Measurements from ENCODE around the gene PRKCQ. TPM values are rescaled to one million over a fixed set of nuclear protein-coding genes. Genes with fewer than 3 reads are reported as not detected.
"Not testable (repeated sequence)": the region's sequence is repeated elsewhere in the genome, so short reads cannot be mapped to it uniquely, and the experiment has no call there.

The PRKCQ gene
- total RNA-seq, 6 experiments from 2014 or later = not detected

DNA sequence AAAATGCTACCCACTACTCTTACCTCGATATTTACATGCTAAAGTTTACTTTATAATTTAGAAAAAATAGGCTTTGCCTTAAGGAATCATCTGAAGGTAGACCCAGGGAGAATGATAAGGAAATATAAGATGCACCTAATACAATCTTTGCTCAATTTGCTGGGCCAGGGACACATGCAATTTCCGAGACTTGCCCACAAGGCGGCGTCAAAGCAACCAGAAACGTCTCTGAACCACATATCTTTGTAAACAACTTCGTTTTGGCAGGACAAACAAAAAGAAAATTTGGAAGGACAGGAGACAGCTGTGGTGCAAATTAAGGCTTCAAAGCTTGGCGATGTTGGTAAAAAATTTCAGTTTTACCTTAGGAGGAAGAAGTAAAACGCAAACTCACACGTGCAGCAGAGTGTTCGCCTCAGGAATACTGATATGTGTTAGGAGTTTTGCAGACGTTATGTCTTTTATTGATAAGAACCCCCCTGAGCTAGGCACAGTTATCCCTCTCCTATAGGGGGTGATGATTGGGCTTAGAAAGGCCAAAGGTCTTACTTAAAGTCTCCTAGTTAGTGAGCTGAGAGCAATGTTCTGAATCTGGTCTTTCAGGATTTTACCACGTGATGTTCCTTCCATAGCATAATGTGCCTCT lies 134.3 kb downstream of the PRKCQ start:
- TF ChIP-seq, protein P1, sequence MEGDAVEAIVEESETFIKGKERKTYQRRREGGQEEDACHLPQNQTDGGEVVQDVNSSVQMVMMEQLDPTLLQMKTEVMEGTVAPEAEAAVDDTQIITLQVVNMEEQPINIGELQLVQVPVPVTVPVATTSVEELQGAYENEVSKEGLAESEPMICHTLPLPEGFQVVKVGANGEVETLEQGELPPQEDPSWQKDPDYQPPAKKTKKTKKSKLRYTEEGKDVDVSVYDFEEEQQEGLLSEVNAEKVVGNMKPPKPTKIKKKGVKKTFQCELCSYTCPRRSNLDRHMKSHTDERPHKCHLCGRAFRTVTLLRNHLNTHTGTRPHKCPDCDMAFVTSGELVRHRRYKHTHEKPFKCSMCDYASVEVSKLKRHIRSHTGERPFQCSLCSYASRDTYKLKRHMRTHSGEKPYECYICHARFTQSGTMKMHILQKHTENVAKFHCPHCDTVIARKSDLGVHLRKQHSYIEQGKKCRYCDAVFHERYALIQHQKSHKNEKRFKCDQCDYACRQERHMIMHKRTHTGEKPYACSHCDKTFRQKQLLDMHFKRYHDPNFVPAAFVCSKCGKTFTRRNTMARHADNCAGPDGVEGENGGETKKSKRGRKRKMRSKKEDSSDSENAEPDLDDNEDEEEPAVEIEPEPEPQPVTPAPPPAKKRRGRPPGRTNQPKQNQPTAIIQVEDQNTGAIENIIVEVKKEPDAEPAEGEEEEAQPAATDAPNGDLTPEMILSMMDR (IDR thresholded peaks at IDR 0.05) = peak; percentile 79
- H3K4me3 Mint-ChIP-seq = peak overlapping the region; percentile 24; the same call in 1 of the 2 replicates
- peak; percentile 13 for DNase-seq
- H3K9me3 Mint-ChIP-seq = no peaks in the 10 kb centered on the region
- no peaks in the 10 kb centered on the region for H3K36me3 Mint-ChIP-seq (ENCODE audit: low read depth)
- no peaks in the 10 kb centered on the region for H3K4me1 Mint-ChIP-seq (ENCODE audit: low read depth)
- H3K27ac Mint-ChIP-seq = no peak overlapping the region
- peaks cover 20% of the 10 kb centered on the region for H3K27me3 Mint-ChIP-seq (ENCODE audit: insufficient read depth)

DNA sequence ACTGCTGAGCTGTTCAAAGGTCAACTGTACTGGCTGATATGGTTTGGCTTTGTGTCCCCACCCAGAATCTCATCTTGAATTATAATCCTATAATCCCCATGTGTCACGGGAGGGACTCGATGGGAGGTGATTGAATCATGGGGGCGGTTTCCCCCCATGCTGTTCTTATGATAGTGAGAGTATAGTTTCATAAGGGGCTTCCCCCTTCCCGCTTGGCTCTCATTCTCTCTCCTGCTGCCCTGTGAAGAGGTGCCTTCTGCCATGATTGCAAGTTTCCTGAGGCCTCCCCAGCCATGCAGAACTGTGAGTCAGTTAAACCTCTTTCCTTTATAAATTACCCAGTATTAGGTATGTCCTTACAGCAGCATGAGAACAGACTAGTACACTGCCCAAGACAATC lies 140.2 kb downstream of the PRKCQ start:
- H3K9me3 Mint-ChIP-seq; DNase-seq; H3K27ac Mint-ChIP-seq; H3K4me1 Mint-ChIP-seq (ENCODE audit: low read depth); H3K4me3 Mint-ChIP-seq; H3K36me3 Mint-ChIP-seq (ENCODE audit: low read depth): not testable (repeated sequence)
- peaks cover 22% of the 10 kb centered on the region for H3K27me3 Mint-ChIP-seq (ENCODE audit: insufficient read depth)

DNA sequence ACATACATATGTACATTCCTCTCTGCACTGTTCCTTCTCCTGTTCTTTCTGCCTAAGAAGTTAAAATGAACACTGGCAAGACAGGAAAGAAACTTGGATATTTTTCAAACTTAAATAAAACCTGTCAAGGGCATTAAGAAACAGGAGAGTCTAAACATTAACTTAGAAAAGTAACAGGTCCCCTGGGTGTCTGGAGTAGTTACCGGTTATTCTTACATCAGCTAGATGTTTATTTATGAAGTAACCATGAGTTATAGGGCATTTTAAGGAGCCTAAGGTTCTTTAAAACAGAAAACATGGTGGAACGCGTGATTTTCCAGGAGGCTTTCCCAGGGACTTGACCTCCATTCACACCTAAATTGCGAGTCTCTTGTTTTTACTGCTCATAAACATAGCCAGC lies 148.2 kb downstream of the PRKCQ start:
- H3K27me3 Mint-ChIP-seq (ENCODE audit: insufficient read depth) = peaks cover 13% of the 10 kb centered on the region
- no peak overlapping the region for H3K27ac Mint-ChIP-seq
- no peaks in the 10 kb centered on the region for H3K36me3 Mint-ChIP-seq (ENCODE audit: low read depth)
- DNase-seq = no peak
- no peaks in the 10 kb centered on the region for H3K4me1 Mint-ChIP-seq (ENCODE audit: low read depth)
- TF ChIP-seq, protein P1 (IDR thresholded peaks at IDR 0.05) = no peak
- no peaks in the 10 kb centered on the region for H3K9me3 Mint-ChIP-seq
- H3K4me3 Mint-ChIP-seq = no peak overlapping the region

- Mint-ChIP-seq H3K27me3 (ENCODE audit: insufficient read depth) (peaks cover 13% of the 10 kb centered on the region), H3K36me3 (ENCODE audit: low read depth) (no peaks in the 10 kb centered on the region), H3K27ac (no peak overlapping the region), H3K9me3 (no peaks in the 10 kb centered on the region), H3K4me3 (no peak overlapping the region), H3K4me1 (ENCODE audit: low read depth) (no peaks in the 10 kb centered on the region)
- no peak for DNase-seq
- TF ChIP-seq, protein P1 (IDR thresholded peaks at IDR 0.05) = no peak
These were observed 148.9 kb downstream of the PRKCQ start for GRCh38 chr10:6431186-6431585.

DNA sequence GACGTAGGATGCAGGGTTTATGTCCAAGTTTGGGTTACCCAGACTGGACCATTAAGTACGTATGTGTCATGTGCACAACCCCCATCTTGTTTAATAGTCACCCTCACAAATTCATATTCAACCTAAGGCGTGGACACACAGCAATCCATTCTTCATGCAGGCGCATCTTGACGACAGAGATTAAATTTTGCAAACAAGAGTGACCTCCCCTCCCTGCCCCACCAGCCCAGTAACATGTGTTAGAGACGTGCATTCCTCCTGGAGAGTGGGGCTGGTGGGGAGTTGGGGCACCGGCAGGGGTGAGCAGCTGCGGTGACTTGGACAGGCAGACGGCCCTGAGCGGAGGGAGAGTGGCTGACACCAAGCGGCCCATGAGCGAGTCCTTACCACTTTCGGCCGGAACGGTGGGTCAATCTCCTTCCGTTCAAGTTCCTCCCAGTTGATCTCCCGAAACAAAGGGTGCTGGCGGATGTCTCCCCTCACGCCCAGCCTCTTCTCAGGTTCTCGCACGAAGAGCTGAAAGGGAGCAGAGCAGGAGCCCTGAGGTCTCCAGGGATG lies 149.6 kb downstream of the PRKCQ start:
- no peak overlapping the region for H3K4me3 Mint-ChIP-seq
- H3K9me3 Mint-ChIP-seq = no peaks in the 10 kb centered on the region
- H3K27ac Mint-ChIP-seq = no peak overlapping the region
- no peaks in the 10 kb centered on the region for H3K36me3 Mint-ChIP-seq (ENCODE audit: low read depth)
- peaks cover 13% of the 10 kb centered on the region for H3K27me3 Mint-ChIP-seq (ENCODE audit: insufficient read depth)
- DNase-seq = no peak
- TF ChIP-seq, protein P1 (IDR thresholded peaks at IDR 0.05) = no peak
- H3K4me1 Mint-ChIP-seq (ENCODE audit: low read depth) = no peaks in the 10 kb centered on the region

DNA sequence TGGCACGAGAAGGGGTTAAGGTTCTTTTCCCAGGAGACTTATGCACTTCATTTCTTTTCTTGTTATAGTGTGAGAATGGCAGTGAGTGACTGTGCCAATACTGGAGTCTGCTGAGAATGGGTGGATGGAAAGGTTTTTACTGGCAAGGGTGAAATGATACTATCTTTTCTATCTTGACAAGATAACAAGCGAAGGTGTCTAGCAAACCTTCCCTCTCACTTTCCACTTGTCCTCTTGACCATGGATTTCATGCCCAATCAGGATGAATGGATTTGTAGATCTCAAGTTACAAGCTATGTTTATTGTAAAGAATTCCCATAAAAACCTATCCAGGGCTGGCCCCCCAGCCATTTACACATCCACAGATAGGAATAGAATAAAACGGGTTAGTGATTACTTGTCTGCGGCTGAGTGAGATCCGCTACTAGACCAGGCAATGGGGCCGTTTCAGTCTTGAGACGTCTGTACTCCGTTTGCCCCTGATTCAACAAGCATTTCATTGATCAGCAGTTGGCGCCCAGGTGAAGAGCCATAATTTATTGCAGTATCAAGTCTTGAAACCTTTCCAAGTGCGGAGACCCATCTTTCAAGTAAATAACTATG lies 152.6 kb downstream of the PRKCQ start:
- Mint-ChIP-seq H3K9me3 (no peaks in the 10 kb centered on the region), H3K4me1 (ENCODE audit: low read depth) (no peaks in the 10 kb centered on the region), H3K4me3 (no peak overlapping the region), H3K27ac (no peak overlapping the region), H3K27me3 (ENCODE audit: insufficient read depth) (peaks cover 11% of the 10 kb centered on the region), H3K36me3 (ENCODE audit: low read depth) (no peaks in the 10 kb centered on the region)
- TF ChIP-seq, protein P1 (IDR thresholded peaks at IDR 0.05) = no peak
- DNase-seq = no peak
